Transverse colon (tissue), 3 donors: Measurements from ENCODE around the gene CFAP54.

ENCODE experiments used
- CTCF ChIP-seq, 5 experiments: fragments of 200-600 bp in 3 of 5; fragments of 450-650 bp in 2 of 5; sonication (generic) in 3 of 5; IDR thresholded peaks; 1 replicate in 2 of 5; 2 replicates in 3 of 5; pipeline ENCODE4 v1.5.1; 2016 to 2017; ENCODE audit warnings: antibody characterized with exemption in 5 of 5, inconsistent platforms in 3 of 5, mild to moderate bottlenecking in 2 of 5, moderate library complexity in 1 of 5
- EP300 ChIP-seq: sonication (generic); formaldehyde crosslinking; IDR thresholded peaks from one replicate; pipeline ENCODE4 v1.6.1; 2017; ENCODE audit warnings: antibody characterized with exemption, low read depth

GRCh38 chr12:96906498-96906848, 417.1 kb downstream of the CFAP54 start:
- no peak for TF ChIP-seq EP300
- no peak for TF ChIP-seq CTCF (IDR thresholded peaks at IDR 0.05)
